DOHH2 (cell line): ENCODE data around the gene SLC25A6.

Experiments
- H3F3A ChIP-seq: fragments of 200-600 bp; sonication (generic), shearing (Covaris generic); 2 replicates; pipeline ENCODE4 v1.6.0; 2016; ENCODE audit warnings: antibody characterized with exemption, mild to moderate bottlenecking; ENCODE audit not compliant: control insufficient read depth, insufficient read depth
- H3K27ac ChIP-seq: fragments of 200-600 bp; sonication (generic); 2 replicates; pipeline ENCODE4 v1.5.1; 2014; ENCODE audit warnings: low read depth, mild to moderate bottlenecking, low read length, moderate library complexity
- H3K27me3 ChIP-seq: fragments of 200-600 bp; sonication (generic); 2 replicates; pipeline ENCODE4 v1.6.1; 2014; ENCODE audit warnings: mild to moderate bottlenecking, low read length, mixed read lengths; ENCODE audit not compliant: control insufficient read depth
- H3K36me3 ChIP-seq: fragments of 200-600 bp; sonication (generic); 2 replicates; pipeline ENCODE4 v1.6.1; 2014; ENCODE audit warnings: mild to moderate bottlenecking, low read length, moderate library complexity, mixed read lengths; ENCODE audit not compliant: control insufficient read depth
- H3K4me1 ChIP-seq: fragments of 200-600 bp; sonication (generic); 2 replicates; pipeline ENCODE4 v1.6.1; 2014; ENCODE audit warnings: mild to moderate bottlenecking, low read length, mixed read lengths; ENCODE audit not compliant: control insufficient read depth
- H3K4me2 ChIP-seq: fragments of 200-600 bp; sonication (generic); 2 replicates; pipeline ENCODE4 v1.6.0; 2014; ENCODE audit warnings: mild to moderate bottlenecking, low read length, moderate library complexity
- H3K4me3 ChIP-seq: fragments of 200-600 bp; sonication (generic); 2 replicates; pipeline ENCODE4 v1.5.1; 2014; ENCODE audit warnings: mild to moderate bottlenecking, low read length, mixed read lengths
- H3K79me2 ChIP-seq: fragments of 200-600 bp; sonication (generic); 2 replicates; pipeline ENCODE4 v1.6.1; 2014; ENCODE audit warnings: mild to moderate bottlenecking, low read length, mixed read lengths; ENCODE audit not compliant: control insufficient read depth
- H3K9me2 ChIP-seq: fragments of 200-600 bp; sonication (generic); replicated peaks from 2 replicates; pipeline ENCODE4 v1.6.1; 2014; ENCODE audit warnings: mild to moderate bottlenecking, low read length, mixed read lengths; ENCODE audit not compliant: control insufficient read depth
- H3K9me3 ChIP-seq: fragments of 200-600 bp; sonication (generic); 2 replicates; pipeline ENCODE4 v1.6.1; 2014; ENCODE audit warnings: antibody characterized with exemption, low read length, mixed read lengths; ENCODE audit not compliant: control insufficient read depth, insufficient read depth
- H4K20me1 ChIP-seq: fragments of 200-600 bp; sonication (generic); 2 replicates; pipeline ENCODE4 v1.6.0; 2014; ENCODE audit warnings: low read depth, mild to moderate bottlenecking, antibody characterized with exemption, low read length, moderate library complexity; ENCODE audit not compliant: control insufficient read depth, insufficient read depth
- CTCF ChIP-seq: fragments of 200-600 bp; sonication (generic); IDR thresholded peaks from one replicate; pipeline ENCODE4 v1.5.1; 2014; ENCODE audit warnings: antibody characterized with exemption, mild to moderate bottlenecking, low read depth, low read length; ENCODE audit not compliant: poor library complexity, severe bottlenecking
- EZH2phosphoT487 ChIP-seq: fragments of 200-600 bp; sonication (generic); IDR thresholded peaks from 2 replicates; pipeline ENCODE4 v1.6.1; 2017; ENCODE audit warnings: borderline replicate concordance, mild to moderate bottlenecking, antibody characterized with exemption, low read length, moderate library complexity, mixed read lengths

Gene SLC25A6

DNA sequence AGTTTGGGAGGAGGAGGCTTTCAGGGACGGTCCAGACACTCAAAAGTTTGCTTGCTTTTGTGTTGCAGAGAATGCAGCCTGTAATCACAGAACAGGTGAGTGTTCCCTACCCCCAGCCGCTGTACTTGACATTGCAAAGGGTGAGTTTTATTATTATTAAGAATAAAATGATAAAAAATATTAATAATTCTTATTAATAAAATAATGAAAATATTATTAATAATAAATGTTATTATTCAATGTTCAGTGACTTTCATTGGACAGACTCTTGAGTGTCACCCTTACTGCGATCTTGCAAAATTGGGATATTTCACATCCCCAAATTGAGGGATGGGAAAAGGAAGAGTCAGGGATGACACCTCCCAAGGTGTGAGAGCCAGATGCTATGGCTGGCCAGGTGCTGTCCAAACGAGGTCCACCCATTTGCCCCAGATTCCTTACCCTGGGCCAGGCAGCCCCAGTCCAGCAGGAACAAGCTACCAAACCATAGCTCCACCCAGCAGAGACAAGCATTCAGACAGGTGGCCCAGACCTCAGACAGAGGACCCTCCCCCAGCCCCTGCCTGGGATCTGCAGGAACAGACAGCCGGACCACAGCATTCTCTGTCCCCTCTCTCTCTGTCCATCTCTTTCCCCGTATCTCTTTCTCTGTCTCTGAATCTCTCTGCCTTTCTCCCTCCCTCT lies 33.0 kb downstream of the SLC25A6 start:
- H3K9me2 ChIP-seq = no peaks in the 10 kb centered on the region
- no peak overlapping the region for H3K4me2 ChIP-seq
- peaks cover 3% of the 10 kb centered on the region; the same call in 1 of the 2 replicates for H3F3A ChIP-seq
- H3K79me2 ChIP-seq = no peaks in the 10 kb centered on the region
- H3K27me3 ChIP-seq = no peaks in the 10 kb centered on the region
- no peaks in the 10 kb centered on the region for H3K36me3 ChIP-seq
- no peaks in the 10 kb centered on the region for H4K20me1 ChIP-seq
- H3K4me1 ChIP-seq = peaks cover 15% of the 10 kb centered on the region
- TF ChIP-seq CTCF (no peak), EZH2phosphoT487 (no peak)
- no peak overlapping the region for H3K27ac ChIP-seq
- no peaks in the 10 kb centered on the region for H3K9me3 ChIP-seq
- H3K4me3 ChIP-seq = no peak overlapping the region

DNA sequence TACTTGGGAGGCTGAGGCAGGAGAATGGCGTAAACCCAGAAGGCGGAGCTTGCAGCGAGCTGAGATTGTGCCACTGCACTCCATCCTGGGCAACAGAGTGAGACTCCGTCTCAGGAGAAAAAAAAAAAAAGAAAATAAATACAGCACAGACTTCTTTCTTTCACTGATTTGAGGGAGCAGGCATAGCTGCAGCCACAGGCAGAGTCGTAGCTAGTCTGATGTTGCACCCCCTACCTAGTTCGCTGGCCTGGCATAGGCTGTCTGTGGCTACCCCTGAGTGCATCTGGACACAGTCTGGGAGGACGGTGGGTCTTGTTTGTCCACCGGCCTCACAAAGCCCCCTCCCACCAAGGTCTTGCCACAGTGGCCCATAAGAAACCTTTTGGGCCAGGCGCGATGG lies 33.9 kb downstream of the SLC25A6 start:
- Histone ChIP-seq H3K4me1 (peaks cover 15% of the 10 kb centered on the region), H3K4me2 (no peak overlapping the region), H4K20me1 (no peaks in the 10 kb centered on the region), H3K36me3 (no peaks in the 10 kb centered on the region), H3K79me2 (no peaks in the 10 kb centered on the region), H3K27me3 (no peaks in the 10 kb centered on the region), H3K9me2 (no peaks in the 10 kb centered on the region), H3K27ac (no peak overlapping the region), H3F3A (peaks cover 3% of the 10 kb centered on the region; the same call in 1 of the 2 replicates), H3K9me3 (no peaks in the 10 kb centered on the region), H3K4me3 (no peak overlapping the region)
- no peak for TF ChIP-seq EZH2phosphoT487
- TF ChIP-seq CTCF = no peak

DNA sequence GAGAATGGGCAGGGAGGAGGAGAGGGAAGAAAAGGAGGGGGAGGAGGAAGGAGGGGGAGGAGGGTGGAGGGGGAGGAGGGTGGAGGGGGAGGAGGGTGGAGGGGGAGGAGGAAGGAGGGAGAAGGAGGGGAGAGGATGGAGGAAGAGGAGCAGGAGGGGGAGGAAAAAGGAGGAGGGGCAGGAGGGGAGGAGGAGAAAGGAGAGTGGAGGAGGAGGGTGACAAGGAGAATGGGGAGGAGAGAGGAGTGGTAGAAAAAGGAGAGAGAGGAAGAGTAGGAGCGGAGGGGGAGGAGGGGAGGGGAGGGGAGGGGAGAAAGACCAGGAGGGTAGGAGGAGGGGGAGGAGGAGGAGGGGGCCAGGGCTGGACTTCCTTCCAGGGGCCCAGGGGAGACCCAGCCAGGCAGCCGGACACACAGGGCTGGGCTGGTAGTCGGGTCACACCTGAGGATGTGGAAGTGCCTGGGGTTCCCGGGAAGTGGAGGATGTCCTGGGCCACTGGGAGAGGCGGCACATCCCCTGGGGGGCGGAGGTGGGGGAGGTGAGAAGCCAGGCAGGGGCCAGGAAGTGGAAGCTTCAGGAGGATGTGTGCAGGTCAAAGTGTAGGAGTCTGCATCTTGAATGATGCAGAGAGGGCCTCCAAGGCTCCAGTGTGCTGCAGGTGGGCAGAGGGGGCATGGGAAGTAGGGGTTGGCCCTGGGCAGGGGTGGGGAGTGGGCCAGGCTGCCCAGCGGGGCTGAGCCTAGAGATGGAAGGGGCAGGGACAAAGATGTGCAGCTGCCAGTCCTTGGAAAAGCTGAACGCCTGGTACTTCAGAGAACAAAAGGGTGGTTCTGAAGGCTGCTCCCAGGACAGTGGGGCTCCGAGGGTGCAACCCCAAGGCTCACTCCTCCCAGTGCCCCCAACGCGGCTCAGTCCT lies 36.5 kb downstream of the SLC25A6 start:
- H3K4me3 ChIP-seq = no peak overlapping the region
- H3K79me2 ChIP-seq = no peaks in the 10 kb centered on the region
- TF ChIP-seq CTCF (no peak), EZH2phosphoT487 (no peak)
- H3K36me3 ChIP-seq = no peaks in the 10 kb centered on the region
- H3K4me2 ChIP-seq = peak overlapping the region; percentile 34
- no peaks in the 10 kb centered on the region for H3K27me3 ChIP-seq
- no peaks in the 10 kb centered on the region for H4K20me1 ChIP-seq
- no peak overlapping the region for H3K27ac ChIP-seq
- peaks cover 15% of the 10 kb centered on the region for H3K4me1 ChIP-seq
- H3K9me2 ChIP-seq = no peaks in the 10 kb centered on the region
- H3K9me3 ChIP-seq = no peaks in the 10 kb centered on the region
- H3F3A ChIP-seq = peaks cover 3% of the 10 kb centered on the region; the same call in 1 of the 2 replicates
